Measurements from ENCODE around the gene ARHGAP26. TPM values are rescaled to one million over a fixed set of nuclear protein-coding genes. Genes with fewer than 3 reads are reported as not detected.

ARHGAP26 gene
- total RNA-seq, 1 experiment from 2014 or later: 54.3 TPM

- BruUV-seq (replicated peaks): no TSS peak
- Mint-ChIP-seq H3K9me3 (ENCODE audit: unreplicated experiment) (no peaks in the 10 kb centered on the region), H3K4me1 (ENCODE audit: insufficient read depth, unreplicated experiment) (peaks cover 22% of the 10 kb centered on the region), H3K36me3 (ENCODE audit: insufficient read depth, unreplicated experiment) (no peaks in the 10 kb centered on the region), H3K4me3 (ENCODE audit: unreplicated experiment) (no peak overlapping the region), H3K27ac (ENCODE audit: low read depth, unreplicated experiment) (no peak overlapping the region), H3K27me3 (ENCODE audit: insufficient read depth, unreplicated experiment) (no peaks in the 10 kb centered on the region)
- DNase-seq (ENCODE audit: unreplicated experiment): no peak
- ChIA-PET POLR2A (interaction anchor here (1.1 kb wide), 1 partner anchor 89 kb away, joined by 4 read pairs; no protein-coding TSS in a partner anchor), CTCF (interaction anchor here (0.8 to 3.3 kb wide), 9 partner anchors 9 to 148 kb away, joined by 3 to 15 read pairs (median 4); no protein-coding TSS in a partner anchor)
- no peak for TF ChIP-seq CTCF (IDR thresholded peaks at IDR 0.05; ENCODE audit: unreplicated experiment)
- intact Hi-C loops (cut with micrococcal nuclease): no loop called here
Observed at GRCh38 chr5:142860270-142860669, 90.1 kb downstream of the ARHGAP26 start.

- H3K27ac Mint-ChIP-seq (ENCODE audit: low read depth, unreplicated experiment): no peak overlapping the region
- no TSS peak for BruUV-seq (replicated peaks)
Observed at GRCh38 chr5:142861011-142861410, 90.8 kb downstream of the ARHGAP26 start.

GRCh38 chr5:142862594-142862993 is 92.4 kb downstream of the ARHGAP26 start:
- intact Hi-C loops (cut with micrococcal nuclease): no loop called here
- CTCF ChIA-PET: interaction anchor here (0.7 to 3.9 kb wide), 7 partner anchors 10 to 149 kb away, joined by 3 to 61 read pairs (median 4); no protein-coding TSS in a partner anchor
- Mint-ChIP-seq H3K27ac (ENCODE audit: low read depth, unreplicated experiment) (no peak overlapping the region), H3K4me3 (ENCODE audit: unreplicated experiment) (no peak overlapping the region), H3K9me3 (ENCODE audit: unreplicated experiment) (no peaks in the 10 kb centered on the region), H3K27me3 (ENCODE audit: insufficient read depth, unreplicated experiment) (no peaks in the 10 kb centered on the region), H3K4me1 (ENCODE audit: insufficient read depth, unreplicated experiment) (peaks cover 28% of the 10 kb centered on the region), H3K36me3 (ENCODE audit: insufficient read depth, unreplicated experiment) (no peaks in the 10 kb centered on the region)
- no peak for TF ChIP-seq CTCF (IDR thresholded peaks at IDR 0.05; ENCODE audit: unreplicated experiment)
- BruUV-seq (replicated peaks): no TSS peak
- POLR2A ChIA-PET: interaction anchor here (0.9 to 1.0 kb wide), 3 partner anchors 9 to 765 kb away, joined by 3 read pairs; no protein-coding TSS in a partner anchor
- DNase-seq (ENCODE audit: unreplicated experiment): no peak

More at GRCh38 chr5:142861011-142861410, 90.8 kb downstream of the ARHGAP26 start:
- Mint-ChIP-seq H3K36me3 (ENCODE audit: insufficient read depth, unreplicated experiment) (no peaks in the 10 kb centered on the region), H3K9me3 (ENCODE audit: unreplicated experiment) (no peaks in the 10 kb centered on the region), H3K4me1 (ENCODE audit: insufficient read depth, unreplicated experiment) (peaks cover 22% of the 10 kb centered on the region), H3K4me3 (ENCODE audit: unreplicated experiment) (no peak overlapping the region), H3K27me3 (ENCODE audit: insufficient read depth, unreplicated experiment) (no peaks in the 10 kb centered on the region)
- ChIA-PET POLR2A (interaction anchor here (1.1 kb wide), 1 partner anchor 89 kb away, joined by 4 read pairs; no protein-coding TSS in a partner anchor), CTCF (interaction anchor here (0.8 to 3.3 kb wide), 7 partner anchors 10 to 149 kb away, joined by 3 to 15 read pairs (median 6); no protein-coding TSS in a partner anchor)
- intact Hi-C loops (cut with micrococcal nuclease): no loop called here
- no peak for TF ChIP-seq CTCF (IDR thresholded peaks at IDR 0.05; ENCODE audit: unreplicated experiment)
- no peak for DNase-seq (ENCODE audit: unreplicated experiment)

GRCh38 chr5:142863856-142864255 is 93.7 kb downstream of the ARHGAP26 start:
- H3K27ac Mint-ChIP-seq (ENCODE audit: low read depth, unreplicated experiment): peak overlapping the region; percentile 49
- no peak for TF ChIP-seq CTCF (IDR thresholded peaks at IDR 0.05; ENCODE audit: unreplicated experiment)
- ChIA-PET CTCF (interaction anchor here (0.6 to 3.9 kb wide), 13 partner anchors 8 to 151 kb away, joined by 3 to 61 read pairs (median 7); partner anchors contain the start of gene ARHGAP26), POLR2A (interaction anchor here (1.0 to 2.3 kb wide), 2 partner anchors 93 to 143 kb away, joined by 3 to 9 read pairs; partner anchors contain the start of gene ARHGAP26)
- no peaks in the 10 kb centered on the region for H3K9me3 Mint-ChIP-seq (ENCODE audit: unreplicated experiment)
- H3K4me3 Mint-ChIP-seq (ENCODE audit: unreplicated experiment): no peak overlapping the region
- H3K4me1 Mint-ChIP-seq (ENCODE audit: insufficient read depth, unreplicated experiment): peaks cover 22% of the 10 kb centered on the region
- DNase-seq (ENCODE audit: unreplicated experiment): no peak
- intact Hi-C loops (cut with micrococcal nuclease): no loop called here
- H3K36me3 Mint-ChIP-seq (ENCODE audit: insufficient read depth, unreplicated experiment): no peaks in the 10 kb centered on the region
- H3K27me3 Mint-ChIP-seq (ENCODE audit: insufficient read depth, unreplicated experiment): no peaks in the 10 kb centered on the region
- BruUV-seq (replicated peaks): no TSS peak

Data from MCF 10A (cell line).